HS-27A (cell line): ENCODE results near the gene RAP1GAP.
A peak's percentile ranks its signal among the peaks of the same experiment; 100 is the strongest.

Source experiments
- DNase-seq: peaks from one replicate; pipeline ENCODE4 v3.0.0-alpha.2; 2012; ENCODE audit warnings: low read depth, missing footprints

RAP1GAP gene

DNA sequence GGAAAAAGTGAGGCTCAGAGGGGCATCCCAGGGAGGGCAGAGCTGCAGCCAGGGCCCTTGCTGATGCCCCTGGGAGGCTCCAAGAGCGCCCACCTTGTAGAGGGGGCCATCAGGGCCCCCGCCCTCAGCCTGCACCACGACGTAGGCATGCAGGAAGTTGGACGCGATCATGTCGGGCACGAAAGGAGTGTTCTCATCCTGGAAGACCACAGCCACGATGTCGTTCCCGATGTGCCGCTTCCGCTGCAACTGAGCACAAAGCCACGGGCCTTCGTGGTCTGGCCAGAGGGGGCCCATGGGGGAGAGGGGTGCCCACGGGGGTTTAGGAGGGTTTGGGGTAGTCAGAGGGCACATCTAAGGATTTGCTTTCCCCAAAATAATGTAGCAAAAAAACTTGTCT, 59.1 kb downstream of the RAP1GAP start:
- DNase-seq = no peak

DNA sequence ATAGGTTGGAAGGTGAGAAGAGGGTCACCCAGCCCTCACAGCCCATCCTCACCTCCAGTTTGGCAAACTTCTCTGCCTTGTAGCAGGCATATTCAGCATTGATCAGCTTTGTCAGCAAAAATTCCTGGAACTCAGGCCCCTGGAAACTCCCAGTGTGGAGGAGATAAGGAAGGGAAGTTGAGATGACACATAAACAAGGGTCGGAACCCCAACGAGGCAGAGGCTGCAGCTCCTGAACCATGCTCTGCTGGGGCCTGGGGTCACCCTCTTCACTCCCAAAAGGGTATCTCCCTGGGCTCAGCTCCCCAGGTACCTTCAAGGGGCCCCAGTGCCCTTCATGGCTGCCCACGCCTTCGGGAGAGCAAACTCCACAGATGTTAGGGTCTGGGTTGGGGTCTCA, 60.4 kb downstream of the RAP1GAP start:
- no peak for DNase-seq

DNA sequence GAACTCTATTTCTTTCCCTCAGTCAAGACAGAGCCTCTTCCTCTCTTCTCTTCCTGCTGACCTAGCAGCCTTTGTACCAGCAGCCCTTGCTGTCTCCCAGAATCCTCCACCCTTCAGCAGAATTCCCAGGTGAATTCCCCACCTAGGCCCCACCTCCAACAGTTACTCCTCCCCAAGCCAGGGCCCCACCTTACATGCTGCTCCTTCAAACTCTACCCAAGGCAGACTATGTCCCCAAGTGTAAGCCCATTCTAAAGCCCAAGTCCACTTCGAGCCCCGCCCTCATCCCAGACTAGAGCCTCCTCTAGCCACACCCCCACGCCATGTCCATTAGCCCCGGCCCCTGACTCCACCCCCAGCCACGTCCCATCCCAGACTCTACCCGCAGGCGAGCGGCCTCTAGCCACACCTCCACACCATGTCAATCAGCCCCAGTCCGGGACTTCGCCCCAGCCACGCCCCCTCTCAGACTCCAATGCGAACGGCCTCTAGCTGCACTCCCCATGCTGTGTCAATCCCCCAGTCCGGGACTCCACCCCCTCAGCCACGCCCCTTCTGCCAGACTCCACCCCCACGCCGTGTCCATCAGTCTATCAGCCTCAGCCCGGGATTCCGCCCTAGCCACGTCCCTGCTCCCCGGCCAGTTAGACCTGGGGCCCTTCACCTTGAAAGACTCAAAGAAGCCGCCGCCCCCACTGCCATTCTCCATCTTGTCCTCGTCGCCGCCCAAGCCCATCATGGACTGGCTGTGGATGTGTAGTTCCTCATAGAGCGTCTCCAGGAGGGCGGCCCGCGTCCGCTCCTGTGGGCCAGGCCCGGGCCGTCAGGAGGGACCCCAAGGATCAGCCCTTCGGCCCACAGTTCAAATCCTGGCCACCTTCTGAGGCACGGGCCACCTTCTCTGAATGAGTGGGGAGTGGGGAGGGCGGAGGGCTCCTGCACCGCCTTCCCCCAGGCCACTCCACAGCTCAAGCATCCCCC, 61.3 kb downstream of the RAP1GAP start:
- peak; percentile 60 for DNase-seq

DNA sequence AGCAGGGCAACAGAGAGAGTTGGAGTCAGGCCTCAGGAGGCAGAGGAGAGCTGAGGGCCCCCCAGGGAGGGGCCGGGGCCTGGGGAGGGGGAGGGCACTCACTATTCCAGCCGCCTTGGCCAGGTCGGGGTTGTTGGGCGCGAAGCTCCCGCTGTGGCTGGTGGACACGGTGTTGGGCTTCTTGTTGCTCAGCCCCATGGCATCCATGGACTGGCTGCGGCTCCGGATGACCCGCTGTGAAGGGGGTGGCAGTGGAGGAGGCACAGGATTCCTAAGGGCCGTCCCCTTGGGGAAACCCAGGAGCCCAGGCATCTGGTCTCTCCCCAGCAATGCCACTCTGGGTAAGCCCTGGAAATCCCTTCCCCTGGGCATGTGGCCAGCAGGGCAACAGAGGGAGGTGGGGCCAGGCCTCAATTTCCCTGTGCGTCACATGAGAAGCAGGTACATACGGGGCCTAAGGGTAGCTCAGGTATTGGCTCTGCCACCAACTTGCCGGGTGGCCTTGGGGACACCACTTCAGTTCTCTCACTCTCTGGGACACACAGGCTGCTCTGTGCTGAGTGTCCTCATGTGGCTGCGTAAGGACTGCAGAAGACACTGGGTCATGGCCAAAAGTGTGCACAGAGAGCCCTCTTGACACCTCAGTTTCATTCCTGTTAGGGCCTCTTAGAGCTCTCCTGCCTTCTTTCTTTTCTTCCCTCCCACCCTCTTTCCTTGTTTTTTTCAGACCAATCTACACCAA, 63.0 kb downstream of the RAP1GAP start:
- DNase-seq = no peak

DNA sequence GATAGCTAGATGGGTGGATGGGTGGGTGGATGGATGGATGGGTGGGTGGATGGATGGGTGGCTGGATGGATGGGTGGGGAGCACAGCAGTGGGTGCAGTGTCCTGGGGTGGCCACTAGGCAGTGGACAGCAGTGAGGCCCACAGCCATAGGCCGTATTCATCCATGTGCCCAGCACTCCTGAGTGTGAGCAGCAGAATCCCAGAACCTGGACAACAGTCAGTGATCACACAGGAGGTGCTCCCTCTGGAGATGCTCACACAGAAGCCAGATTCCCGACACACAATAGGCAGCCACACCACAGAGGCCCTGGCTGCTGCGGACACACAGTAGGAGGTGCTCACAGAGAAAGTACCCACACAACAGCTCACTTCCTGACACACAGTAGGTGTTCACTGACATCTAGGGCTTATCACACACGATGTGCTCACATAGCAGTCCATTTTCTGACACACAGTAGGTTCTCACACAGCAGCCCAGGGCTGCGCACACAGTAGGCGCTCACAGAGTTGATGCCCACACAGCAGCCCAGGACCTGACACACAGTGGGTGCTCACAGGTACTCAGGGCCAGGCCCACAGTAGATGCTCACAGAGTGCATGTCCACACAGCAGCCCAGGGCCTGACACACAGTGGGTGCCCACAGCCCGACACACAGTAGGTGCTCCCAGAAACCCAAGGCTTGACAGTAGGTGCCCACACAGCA, 64.0 kb downstream of the RAP1GAP start:
- DNase-seq = no peak

DNA sequence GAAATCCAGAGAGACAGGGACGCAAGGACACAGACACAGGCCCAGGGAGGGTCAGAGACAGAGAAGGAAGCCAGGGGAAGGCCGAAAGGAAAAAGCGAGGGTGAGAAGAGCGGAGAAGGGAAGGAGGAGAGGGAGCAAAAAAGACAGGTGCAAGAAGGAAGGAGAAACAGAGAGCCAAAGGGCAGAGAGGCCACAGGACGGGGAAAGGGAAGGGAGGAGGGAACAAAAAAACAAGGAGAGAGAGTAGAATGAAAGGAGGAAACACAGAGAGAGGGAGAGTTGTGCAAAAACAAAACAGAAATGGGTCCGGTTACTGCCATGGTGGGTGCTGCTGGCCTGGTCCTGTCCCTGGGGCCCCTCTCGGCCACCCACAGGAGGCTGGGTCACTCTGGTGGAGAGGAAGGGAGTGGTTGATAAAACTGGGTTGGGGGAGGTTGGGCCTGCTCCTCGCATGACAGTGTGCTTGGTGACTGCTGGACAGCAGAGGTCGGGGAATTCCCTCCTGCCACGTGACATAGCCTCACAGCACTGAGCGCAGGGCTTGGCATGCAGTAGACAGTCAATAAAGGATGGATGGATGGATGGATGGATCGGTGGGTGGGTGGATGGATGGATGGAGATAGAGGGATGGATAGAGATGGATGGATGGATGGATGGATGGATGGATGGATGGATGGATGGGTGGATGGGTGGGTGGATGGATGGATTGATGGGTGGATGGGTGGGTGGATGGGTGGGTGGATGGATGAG, 64.8 kb downstream of the RAP1GAP start:
- no peak for DNase-seq

DNA sequence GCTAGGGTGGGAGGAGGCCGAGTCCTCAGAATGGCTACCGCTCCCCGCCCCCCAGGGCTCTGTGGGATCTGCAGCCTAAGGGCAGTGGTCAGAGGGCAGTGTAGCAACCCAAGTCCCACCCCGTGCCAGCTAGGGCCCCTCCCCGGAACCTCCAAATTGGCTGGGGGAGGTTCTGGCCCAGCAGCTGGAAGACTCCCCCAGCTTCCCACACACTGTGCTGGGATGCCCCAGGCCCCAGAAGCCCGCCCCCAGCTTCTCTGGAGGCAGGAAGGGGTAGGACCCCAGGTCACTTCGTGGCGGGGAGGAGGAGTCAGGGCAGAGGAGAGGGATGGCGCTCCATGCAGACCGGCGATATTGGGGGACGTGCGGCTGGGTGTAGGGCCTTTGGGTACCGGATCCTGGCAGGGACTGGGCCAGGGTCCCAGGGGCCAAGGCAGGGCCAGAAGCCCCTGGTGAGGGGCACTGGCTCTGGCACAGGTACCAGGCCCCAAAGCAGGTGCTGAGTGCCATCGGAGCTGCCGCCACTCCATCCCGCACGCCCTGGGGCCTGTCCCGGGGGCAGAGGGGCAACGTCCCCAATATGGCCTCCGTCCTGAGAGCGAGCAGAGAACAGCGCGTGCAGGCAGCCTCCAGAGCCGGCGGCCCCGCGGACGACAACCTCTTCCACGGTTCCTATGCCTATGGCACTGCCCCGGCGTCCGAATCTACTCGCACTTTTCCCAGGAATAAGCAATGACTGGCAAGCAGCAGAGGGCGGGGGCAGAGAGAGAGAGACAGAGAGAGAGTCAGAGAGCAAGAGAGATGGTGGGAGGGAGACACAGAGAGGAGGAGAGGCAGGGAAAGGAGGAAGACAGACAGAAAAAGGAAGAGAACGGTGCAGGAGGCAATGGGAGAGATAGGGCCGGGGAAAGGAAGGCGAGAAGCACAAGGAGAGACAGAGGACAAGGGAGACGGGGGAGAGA, 65.7 kb downstream of the RAP1GAP start:
- DNase-seq = no peak

DNA sequence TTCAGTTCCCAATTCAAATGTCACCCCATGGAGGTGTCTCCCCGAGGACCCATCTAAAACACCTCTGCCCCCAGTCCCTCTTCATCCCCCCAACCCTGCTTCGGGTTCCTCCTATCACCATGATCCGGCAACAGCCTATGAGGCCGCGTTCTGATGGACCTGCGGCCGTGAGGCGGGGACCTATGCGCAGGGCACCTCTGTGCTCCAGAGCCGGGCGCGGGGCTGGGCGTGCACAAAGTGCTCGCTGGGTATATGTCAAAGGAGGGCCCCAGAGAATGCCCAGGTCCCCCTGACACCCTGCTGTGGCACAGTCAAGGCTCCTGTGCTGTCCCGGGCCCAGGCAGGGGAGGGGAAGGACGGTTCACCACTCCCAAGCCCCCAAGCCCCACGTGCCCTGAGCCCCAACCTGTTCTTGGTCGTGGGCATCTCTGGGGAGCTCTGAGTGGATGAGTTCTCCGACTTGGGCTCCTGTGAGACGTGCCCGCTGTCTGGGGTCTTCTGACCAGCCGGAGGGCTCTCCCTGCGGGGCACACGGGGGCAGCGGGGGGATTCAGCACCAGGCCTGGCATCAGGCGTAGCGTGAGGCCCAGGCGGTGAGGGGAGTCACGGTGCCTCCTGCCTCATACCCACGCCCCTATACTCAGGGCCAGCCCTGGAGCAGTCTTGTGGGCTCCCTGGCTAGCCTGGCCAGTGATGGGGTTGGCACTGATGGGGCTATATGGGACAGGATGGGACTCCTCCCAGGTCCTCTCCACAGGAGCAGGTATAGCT, 67.7 kb downstream of the RAP1GAP start:
- DNase-seq = no peak

DNA sequence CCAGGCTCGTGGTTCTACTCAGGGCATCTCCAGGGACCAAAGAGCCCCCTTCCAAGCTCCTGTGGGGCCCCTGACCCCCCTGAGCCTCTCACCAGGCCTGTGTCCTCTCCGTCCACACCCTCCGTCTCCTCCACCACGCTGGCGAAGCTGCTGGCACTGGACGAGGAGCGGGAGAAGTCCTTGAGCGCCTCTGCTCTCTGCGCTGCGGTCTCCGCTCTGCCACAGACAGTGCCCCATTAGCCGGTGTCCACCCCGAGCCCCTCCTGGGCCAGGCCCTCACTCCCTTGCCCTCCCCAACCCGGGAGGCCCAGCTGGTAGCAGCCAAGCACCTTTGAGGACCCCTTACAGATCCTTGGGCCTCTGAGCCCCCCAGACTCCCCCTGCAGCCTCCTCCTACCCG, 69.8 kb downstream of the RAP1GAP start:
- DNase-seq = no peak

DNA sequence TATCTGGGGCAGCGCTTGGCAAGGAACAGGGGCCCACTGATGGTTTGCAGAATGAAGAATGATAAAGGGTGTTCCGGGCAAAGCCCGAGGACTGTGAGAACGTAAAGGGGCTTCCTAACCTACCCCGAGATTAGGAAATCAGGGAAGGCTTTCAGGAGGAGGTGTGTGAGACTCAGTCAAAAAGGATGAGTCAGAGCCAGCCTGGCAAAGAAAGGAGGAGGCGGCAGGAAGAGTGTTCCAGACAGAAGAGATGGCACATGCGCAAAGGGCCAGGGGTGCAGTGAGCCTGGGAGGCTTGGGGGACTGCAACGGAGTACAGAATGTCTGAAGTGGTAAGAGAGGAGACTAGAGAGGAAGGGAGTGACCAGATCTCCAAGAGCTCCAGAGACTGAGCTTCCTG, 70.3 kb downstream of the RAP1GAP start:
- no peak for DNase-seq

DNA sequence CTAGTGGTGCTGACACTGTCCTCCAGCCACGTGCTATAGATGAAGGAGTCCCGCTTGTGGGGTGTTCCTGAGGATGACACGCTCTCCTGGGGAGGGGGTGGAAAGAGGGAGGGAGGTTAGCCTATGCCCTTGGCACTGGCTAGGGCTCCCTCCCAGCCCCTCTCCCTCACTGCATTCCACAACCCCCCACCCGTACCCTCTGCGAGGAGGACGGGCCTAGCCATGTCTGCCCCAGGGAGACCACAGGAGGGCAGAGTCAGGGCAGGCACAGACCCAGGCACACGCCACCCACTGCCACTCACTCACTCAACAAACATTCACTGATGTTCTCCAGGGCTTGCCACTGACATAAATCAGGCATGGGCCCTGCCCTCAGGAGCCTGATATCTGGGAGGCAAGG, 70.7 kb downstream of the RAP1GAP start:
- DNase-seq = no peak

DNA sequence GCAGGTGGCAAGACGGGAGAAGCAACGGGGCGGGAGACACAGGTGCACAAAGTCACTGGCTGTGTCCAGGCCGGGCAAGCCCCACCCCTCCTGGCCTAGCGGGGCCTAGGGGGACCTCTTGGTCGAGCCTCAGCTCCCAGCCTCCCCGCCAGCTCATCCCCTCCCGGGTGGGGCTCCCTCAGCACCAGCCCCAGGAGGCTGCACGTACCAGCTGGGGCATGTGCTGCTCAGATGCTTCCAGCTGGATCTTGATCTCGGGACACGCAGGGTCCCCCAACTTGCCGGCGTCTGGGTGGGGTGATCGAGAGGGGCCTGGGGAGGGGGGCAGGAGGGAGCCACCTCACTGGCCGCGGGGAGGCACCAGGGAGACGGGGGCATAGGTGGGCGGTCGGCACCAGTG, 71.4 kb downstream of the RAP1GAP start:
- DNase-seq = no peak

DNA sequence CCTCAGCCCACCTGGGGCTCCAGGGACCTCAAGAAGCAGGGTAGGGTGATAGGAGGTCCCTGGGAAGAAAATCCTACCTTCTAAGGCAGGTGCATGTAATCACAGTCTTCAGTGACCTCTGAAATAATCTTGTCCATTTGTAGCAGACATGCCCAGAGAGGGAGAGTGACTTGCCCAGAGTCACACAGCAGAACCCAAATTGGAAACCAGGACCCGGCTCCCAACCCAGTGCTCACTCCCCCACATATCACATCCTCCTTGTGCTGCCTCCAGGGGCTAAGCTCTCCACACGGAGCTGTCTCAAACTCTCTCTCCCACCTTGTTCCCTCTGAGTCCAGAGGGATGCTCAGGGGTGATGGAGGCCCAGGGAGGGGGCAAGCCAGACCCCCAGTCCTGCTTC, 72.5 kb downstream of the RAP1GAP start:
- DNase-seq = no peak

DNA sequence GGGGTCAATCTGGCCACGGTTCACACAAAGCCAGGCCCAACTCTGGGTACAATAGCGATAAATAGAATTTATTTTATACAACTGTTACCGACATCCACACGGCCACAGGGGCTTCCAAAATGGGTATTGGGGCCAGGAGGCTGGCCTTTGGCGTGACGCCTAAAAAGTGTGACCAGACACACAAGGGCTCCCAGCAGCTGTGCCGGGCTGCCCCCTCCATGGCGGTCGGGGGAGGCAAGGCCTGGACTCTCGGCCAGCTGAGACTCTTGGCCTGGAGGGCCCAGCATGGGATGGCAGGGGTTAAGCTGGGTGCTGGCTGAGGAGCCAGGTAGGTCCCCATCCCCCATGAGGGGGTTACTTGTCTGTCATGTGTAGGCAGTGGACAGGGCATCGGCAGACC, 73.0 kb downstream of the RAP1GAP start:
- no peak for DNase-seq

DNA sequence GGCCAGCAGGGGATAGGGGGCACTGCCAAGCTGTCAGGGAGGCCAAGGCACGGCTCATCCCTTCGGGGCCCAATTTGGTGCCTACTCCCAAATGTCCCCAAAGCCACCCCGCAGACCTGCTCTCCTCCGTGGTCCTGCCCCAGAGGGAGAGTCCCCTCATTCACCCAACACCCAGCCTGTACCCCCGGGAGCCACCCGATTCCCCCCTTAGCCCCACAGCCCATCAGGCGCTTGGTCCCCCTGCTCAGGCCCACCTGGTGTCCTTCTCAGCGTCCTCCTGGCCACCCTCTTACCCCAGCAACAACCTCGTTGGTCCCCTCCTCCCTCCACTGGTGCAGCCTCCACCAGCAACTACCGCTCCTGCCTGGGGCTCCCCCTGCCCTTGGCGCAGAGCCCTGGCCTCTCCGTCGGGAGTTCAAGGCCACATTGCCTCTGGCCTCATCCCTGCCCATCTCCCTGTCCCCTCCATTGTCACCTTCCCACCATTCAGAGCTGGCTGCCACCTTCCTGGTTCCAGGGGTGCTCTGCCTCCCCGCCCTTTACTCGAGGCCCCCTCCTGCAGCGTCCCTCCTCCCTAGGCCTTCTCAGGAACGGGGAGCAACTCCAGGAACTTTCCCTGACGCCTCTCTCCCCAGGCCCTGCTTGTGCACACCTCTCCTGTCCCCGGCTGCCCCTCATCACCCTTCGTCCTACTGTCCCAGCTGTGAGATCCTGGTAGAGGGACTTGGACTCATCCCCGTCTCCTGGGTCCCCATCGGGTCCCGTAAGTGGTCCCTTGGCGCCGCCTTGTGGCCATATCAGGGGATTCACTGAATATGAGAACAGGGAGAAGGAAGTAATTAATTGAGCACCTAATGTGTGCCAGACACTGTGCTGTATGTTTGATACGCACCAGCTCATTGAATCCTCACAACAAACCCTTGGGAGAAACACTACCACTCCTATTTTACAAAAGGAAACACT, 73.9 kb downstream of the RAP1GAP start:
- no peak for DNase-seq

DNA sequence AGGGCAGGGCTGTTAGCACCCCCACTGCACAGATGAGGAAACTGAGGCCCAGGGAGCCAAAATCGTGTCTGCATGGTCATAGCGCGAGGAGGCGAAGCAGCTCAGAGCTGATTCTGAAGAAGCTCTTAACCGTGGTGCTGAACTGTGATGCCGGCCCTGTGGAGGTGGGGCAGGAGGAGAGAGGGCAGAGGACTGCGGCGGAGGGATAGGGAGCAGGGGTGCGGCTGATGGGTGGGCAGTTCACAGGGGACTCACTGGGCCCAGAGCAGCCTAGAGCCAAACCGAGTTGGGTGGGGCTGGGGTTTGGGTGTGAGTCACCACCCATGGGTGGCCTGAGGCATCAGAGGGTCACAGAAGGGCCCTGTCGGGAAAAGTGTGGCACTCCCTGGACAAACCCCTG, 74.7 kb downstream of the RAP1GAP start:
- no peak for DNase-seq

DNA sequence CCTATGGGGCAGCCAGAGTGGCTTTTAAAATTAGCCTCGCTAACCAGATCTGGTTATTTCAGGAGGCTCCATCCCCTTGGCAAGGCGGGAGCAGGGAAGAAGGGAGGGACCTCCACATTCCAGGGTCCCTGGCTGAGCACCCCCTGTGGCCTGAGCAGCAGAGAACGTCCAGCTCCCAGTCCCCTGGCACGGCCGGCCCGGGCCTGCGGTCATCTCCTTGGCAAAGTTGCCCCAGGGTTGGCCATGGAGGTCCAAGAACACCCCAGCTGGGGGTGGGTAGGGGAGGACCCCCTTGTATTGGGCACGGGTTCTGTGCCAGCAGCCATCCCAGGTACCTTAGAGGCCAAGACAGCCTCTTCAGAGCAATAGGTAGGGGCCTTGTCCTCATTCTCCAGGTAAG, 75.9 kb downstream of the RAP1GAP start:
- no peak for DNase-seq

DNA sequence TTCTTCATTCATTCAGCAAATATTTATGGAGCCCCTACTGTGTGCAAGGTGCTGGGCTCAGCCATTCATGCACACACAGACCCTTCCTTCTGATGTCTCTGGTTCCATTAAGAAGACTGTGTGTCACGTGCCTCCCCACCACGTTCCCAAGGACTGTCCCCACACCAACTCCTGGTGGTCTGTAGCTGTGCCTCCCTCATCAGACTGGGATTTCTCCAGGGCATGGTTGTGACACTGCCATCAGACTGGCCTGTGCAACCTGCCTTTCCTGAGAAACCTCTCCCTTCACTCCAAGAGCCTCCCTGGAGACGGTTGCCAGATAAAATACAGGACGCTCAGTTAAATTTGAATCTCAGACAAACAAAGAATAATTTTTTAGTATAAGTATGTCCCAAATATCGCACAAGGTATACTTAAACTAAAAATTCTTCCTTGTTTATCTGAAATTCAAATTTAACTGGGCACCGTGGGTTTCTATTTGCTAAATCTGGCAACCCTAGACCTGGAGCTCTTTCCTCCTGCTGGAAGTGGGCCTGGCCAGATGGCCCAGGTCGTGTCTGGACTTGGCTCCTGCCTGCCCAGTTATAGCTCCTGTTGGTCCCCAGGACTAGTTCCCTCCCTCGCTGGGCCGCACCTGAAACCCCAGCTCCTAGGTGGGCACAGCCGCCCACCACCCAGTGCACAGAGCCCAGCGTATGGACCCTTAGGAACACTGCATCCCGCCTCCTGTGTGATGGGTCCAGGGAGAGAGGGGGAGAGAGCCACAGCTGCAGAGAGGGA, 76.9 kb downstream of the RAP1GAP start:
- no peak for DNase-seq
